GM19372 (cell line): ENCODE measurements around the gene NAALADL2.
"Not testable (repeated sequence)": the region's sequence is repeated elsewhere in the genome, so short reads cannot be mapped to it uniquely, and the experiment has no call there.

Experiments used
- ATAC-seq: cut with Tn5 transposase; IDR thresholded peaks from one replicate; pipeline ENCODE4 v1.9.1; 2021; ENCODE audit warnings: mild to moderate bottlenecking, low read depth, moderate library complexity; ENCODE audit not compliant: unreplicated experiment

NAALADL2 gene

DNA sequence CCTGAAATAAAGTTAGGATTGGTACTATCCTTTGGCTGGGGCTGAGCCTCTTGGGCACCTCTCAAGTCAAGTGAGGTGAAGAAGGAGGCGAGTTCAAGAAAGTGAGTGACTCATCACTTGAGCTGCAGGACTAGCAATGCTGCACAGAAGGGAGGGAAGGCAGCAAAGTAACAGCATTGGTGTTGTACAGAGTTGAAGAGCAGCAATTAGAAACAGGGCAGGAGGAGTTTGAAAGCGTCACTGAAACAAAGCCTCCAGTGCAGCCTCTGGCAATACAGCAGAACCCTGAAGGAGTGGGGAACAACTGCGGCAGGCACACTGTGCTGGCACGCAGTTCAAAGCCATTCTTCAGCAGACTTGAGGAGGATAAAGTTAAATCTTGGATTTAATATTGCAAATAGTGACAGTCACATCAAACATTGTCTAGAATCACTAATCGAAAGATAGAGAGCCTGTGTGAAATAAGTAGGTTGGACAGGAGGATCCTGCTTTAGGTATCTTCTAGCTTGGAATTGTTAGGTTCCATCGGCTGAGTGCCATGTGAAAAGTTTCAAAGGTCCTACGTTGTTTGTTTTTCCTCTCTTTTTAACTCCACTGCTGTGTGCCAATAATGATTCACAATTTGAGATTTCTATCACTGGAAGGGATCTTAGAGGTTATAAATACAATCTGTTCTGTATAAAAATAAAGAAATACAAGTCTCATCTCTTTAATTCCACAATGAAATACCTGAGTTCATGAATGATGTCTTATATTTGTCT, 479.8 kb downstream of the NAALADL2 start:
- no peak for ATAC-seq

- ATAC-seq, result no peak
Measured at GRCh38 chr3:175340338-175341015, 481.3 kb downstream of the NAALADL2 start.

GRCh38 chr3:175342196-175342595, 483.1 kb downstream of the NAALADL2 start:
- ATAC-seq, result no peak

DNA sequence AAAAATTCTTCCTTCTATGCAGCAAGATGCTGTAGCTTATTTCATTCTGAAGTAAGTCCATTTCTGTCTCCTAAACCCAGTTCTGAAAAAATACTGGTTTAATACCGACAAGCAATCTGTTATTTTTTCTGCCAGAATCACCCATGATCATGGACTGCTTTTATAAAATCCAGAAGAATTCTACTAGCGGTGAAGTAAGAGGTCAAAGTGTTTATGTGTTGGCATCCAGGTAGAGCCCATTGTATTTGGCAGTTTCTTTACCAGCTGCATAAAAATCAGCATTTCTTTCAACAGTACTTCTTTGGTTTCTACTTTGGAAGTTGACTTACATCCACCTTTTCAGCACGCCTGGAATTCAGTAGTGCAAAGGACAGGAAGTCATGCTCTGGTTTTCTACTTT, 484.8 kb downstream of the NAALADL2 start:
- no peak for ATAC-seq

DNA sequence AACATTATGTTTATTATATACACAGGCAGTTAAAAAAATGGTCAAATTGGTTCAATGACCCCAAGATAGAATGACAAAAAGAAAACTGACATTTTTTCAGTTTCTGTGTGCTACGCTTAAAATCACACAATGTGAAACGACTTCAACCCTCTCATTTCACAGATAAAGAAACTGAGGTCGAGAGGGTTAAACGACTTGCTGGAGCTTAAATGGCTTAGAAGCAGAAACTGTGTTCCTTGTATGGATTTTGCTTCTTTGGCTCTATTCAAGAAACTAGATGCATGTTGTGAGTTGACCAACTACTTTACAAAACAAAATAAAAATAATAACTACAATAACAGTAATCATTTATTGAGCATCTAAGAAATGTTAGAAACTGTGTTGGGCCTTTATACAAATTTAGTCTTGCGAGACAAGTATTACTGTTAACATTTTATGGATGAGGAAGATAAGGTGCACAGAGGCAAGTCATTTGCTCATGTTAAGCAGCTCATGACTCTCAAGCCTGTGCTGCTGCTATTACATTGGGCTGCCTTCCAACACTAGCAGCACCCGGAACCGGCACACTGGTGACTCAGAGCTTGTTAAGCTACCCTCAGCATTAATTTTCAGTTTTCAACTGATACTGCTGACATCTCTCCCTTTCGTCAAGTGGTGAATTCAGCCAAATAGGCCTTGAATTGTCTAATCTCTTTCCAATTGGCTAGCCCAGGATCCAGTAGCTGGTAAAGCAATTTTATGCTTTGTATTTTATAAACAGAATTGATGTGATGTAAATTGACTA, 487.6 kb downstream of the NAALADL2 start:
- ATAC-seq, result no peak

DNA sequence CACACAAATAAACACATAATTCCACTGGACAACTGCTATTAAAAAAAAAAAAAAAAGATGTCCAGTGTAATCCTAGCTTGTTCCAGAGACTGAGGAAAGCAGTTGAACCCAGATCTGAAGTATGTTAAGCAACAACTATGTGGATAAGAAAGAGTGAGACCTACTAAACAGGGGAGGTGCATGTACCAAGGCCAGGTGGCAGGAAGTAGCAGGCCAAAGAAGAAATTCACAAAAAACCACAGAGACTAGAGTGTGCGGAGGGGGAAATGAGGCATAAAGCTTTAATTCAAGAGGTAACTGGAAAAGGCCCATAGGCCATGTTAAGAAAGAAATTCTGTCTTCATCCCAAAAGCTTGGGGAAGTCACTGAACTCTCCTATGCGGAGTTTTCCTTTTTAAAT, 490.0 kb downstream of the NAALADL2 start:
- ATAC-seq, result no peak

DNA sequence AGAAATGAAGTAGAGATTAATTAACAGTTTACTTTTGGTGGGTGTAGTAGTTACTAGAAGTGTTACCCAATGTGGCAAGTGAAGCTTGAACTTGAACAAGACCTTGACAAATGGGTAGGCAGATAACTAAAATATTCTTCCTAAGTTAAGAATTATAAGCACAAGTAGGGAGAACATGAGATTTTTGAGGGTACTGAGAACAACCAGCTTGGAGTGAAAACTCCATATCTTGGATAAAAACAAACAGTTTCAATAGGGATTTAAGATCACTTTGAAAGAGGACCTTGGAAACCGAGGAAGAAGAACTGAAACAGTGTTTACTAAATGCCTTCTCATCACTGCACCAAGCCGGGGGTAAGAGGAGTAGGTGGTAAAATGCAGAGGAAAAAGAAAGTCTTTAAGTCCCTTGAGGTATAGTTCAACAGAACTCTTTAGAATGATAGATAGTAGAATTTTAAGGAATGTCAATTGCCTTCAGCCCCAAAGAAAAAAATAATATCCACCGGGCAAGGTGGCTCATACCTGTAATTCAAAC, 496.7 kb downstream of the NAALADL2 start:
- no peak for ATAC-seq

DNA sequence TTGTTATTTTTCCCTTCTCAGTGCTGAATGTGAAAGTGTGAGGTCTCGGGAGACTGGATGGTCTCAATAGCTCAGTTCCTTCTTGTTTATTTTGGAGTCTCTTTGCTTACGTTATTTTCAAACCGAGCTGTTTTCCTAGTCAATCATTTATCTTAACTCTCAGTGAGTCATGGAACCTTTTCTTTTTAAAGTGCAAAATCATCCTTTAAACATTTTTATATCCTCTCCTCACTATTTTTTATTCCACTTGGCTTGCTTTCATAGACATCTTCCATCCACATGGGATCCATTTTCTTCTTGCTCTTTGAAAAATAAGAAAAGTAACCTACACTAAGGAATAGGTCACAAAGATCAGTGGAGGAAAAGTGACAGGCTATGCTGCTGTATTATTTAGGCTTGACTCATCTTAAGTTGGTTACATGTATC, 497.8 kb downstream of the NAALADL2 start:
- no peak for ATAC-seq

DNA sequence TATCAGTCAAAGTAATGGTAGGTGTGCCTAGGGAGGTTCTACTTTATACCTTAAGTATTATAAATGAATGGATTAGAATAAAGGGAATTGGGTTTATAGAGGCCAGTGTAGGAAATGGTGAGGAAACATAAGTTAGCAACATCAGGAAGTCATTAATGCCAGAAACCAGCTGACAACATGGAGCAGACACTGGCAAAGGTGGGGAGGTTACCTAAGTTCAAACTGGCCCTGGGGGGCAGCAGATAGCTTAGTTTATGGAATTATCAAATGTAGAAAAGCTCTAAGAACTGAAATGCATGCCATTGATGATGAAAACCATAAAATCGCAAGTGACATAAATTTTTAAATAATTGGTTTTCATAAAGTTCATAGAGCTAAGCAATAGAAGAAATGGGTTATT, 498.6 kb downstream of the NAALADL2 start:
- no peak for ATAC-seq

- no peak for ATAC-seq
Measured at GRCh38 chr3:175358935-175359334, 499.8 kb downstream of the NAALADL2 start.

DNA sequence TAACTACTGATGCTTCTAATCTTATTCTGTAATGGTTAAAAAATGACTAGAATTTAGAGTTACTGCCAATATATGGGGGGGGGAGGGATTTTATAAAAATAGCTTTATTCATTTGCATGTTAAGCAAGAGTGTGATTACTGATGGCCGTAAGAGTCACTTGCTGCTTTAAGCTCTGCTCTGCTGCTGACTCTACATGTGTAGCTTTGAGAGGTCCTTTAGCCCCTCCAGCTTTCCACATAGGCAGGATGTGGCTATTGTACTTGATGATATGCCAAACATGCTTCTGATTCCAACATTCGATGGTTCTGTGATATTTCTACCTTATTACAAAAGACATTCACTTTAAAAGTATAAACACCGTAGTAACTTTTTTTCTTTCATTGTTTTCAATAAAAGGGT, 511.3 kb downstream of the NAALADL2 start:
- ATAC-seq, result not testable (repeated sequence)

GRCh38 chr3:175371187-175371586, 512.1 kb downstream of the NAALADL2 start:
- not testable (repeated sequence) for ATAC-seq

DNA sequence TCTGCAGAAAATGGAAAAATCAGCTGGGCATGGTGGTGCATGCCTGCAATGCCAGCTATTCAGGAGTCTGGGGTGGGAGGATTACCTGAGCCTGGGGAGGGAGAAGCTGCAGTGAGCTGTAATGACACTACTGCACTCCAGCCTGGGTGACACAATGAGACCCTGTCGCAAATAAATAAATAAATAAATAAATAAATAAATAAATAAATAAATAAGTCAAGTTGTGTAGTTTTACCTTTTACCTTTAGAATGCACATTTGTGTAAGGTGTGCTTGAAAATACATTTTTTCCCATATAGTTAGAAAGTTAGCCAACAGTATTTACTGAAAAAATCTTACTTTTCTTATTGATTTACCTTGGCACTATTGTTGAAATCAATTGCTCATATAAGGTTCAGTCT, 515.6 kb downstream of the NAALADL2 start:
- ATAC-seq, result no peak

- ATAC-seq, result no peak
Measured at GRCh38 chr3:175378348-175378747, 519.2 kb downstream of the NAALADL2 start.

DNA sequence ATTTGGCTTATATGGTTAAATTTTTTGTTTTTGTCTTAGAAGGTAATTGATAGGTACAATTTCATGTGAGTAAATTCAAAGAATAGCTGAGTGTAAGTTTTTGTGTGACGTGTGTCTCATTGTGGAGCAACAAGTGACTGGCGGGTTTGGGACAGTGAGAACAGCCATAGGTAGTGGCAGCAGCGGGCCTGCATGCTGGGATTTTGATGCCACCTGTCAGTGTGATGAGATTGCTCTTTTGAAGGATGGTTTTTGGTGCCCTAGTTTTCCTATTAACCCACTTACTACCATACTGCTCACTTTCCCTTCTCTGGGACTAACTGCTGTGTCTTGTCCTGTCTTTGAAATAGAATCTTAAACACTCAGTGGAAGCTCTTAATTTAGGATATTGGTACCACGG, 522.6 kb downstream of the NAALADL2 start:
- ATAC-seq, result no peak

DNA sequence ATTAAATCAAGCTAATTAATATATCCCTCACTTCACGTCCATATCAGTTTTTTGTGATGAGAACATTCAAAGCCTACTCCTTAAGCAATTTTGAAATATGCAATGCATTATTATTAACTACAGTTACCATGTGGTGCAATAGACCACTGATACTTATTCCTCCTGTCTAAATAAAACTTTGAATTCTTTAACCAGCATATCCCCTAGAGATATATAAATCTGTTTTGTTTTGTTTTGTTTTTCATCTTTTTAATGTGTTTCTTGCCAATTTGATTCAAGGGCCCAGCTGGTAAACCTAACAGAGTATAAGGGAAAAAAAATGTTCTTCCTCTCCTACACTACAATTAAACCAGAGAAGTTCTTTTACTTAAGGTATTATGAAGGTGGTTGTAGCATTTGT, 524.2 kb downstream of the NAALADL2 start:
- ATAC-seq, result no peak

GRCh38 chr3:175383813-175384212, 524.7 kb downstream of the NAALADL2 start:
- no peak for ATAC-seq

- no peak for ATAC-seq
Measured at GRCh38 chr3:175384569-175384968, 525.4 kb downstream of the NAALADL2 start.

DNA sequence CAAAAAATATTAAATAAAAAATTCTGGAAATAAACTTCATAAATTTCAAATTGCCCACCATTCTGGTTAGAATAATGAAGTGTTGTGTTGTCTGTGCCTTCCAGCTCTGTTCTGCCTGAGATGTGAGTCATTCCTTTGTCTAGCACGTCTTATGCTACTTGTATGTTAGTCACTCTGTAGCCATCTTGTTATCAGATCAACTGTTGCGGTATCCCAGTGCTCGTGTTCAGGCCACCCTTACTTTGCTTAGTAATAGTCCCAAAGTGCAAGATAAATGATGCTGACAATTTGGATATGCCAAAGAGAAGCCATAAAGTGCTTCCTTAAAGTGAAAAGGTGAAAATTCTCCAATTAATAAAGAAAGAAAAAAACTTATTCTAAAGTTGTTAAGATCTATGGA, 527.5 kb downstream of the NAALADL2 start:
- no peak for ATAC-seq

DNA sequence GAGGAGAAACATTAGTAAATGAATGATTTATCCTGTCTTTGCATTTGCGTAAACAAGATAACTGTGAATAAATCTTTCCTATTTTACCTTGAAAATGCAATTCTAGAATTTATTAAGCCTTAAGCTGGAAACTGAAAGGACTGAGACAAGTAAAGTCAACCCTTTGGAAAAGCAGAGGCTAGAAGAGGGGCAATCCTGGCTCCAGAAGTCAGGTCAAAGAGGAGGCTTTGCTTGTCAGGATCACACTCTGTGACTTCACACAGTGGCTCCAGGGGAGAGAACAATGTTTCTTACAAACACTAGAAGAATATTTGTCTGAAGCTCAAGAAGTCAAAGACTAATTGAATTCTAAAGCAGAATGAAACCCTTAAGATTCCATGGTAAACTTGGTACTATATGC, 530.4 kb downstream of the NAALADL2 start:
- no peak for ATAC-seq

DNA sequence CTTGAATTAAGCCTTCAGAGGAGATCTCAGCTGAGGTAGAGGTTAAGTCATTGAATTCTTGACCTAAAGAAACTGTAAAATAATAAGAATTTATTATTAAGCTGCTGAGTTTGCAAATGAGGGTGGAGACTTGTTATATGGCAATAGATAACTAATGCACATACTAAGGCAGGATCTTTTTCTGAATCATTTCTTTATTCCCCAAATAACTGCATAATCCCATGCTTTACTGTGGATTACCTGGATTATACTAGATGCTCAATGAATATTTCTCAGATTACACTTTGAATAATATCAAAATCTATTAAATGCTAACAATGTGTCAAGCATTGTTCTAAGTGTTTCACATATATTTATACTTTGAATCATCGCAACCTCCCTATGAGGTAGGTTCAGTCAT, 532.5 kb downstream of the NAALADL2 start:
- no peak for ATAC-seq
